ENCODE data around the gene DCBLD2.

DCBLD2 gene

GRCh38 chr3:98776140-98776493, 125.4 kb downstream of the DCBLD2 start:
- Histone ChIP-seq H3K27me3 (ENCODE audit: control insufficient read depth in 5 of 5, insufficient read depth in 4 of 5, low read length in 5 of 5) (no peaks in the 10 kb centered on the region), H3K4me3 (ENCODE audit: low read depth in 1 of 5, low read length in 5 of 5) (no peak overlapping the region), H3K9me3 (ENCODE audit: control insufficient read depth in 5 of 5, low read length in 5 of 5) (no peaks in the 10 kb centered on the region), H3K4me1 (ENCODE audit: control insufficient read depth in 5 of 5, insufficient read depth in 5 of 5, low read length in 5 of 5) (peaks cover 6 to 30% (median 27%) of the 10 kb centered on the region in 5 donors), H3K36me3 (ENCODE audit: control insufficient read depth in 5 of 5, insufficient read depth in 5 of 5, low read length in 5 of 5) (peaks cover 0 to 6% (median 2%) of the 10 kb centered on the region in 5 donors), H3K9ac (ENCODE audit: low read length in 5 of 5) (no peak overlapping the region), H3K27ac (ENCODE audit: low read depth, low read length) (no peak overlapping the region)

- H3K9me3 ChIP-seq (ENCODE audit: control insufficient read depth in 5 of 5, low read length in 5 of 5), result no peaks in the 10 kb centered on the region
- no peak overlapping the region for H3K4me3 ChIP-seq (ENCODE audit: low read depth in 1 of 5, low read length in 5 of 5)
- H3K27ac ChIP-seq (ENCODE audit: low read depth, low read length), result no peak overlapping the region
- H3K4me1 ChIP-seq (ENCODE audit: control insufficient read depth in 5 of 5, insufficient read depth in 5 of 5, low read length in 5 of 5), result peaks cover 6 to 30% (median 27%) of the 10 kb centered on the region in 5 donors
- H3K9ac ChIP-seq (ENCODE audit: low read length in 5 of 5), result no peak overlapping the region
- H3K36me3 ChIP-seq (ENCODE audit: control insufficient read depth in 5 of 5, insufficient read depth in 5 of 5, low read length in 5 of 5), result peaks cover 0 to 6% (median 2%) of the 10 kb centered on the region in 5 donors
- H3K27me3 ChIP-seq (ENCODE audit: control insufficient read depth in 5 of 5, insufficient read depth in 4 of 5, low read length in 5 of 5), result no peaks in the 10 kb centered on the region
Observed at GRCh38 chr3:98775459-98776139, 125.9 kb downstream of the DCBLD2 start.

GRCh38 chr3:98772022-98772421, 129.5 kb downstream of the DCBLD2 start:
- H3K4me3 ChIP-seq (ENCODE audit: low read depth in 1 of 5, low read length in 5 of 5), result no peak overlapping the region

GRCh38 chr3:98770261-98771039, 131.0 kb downstream of the DCBLD2 start:
- peaks cover 0 to 28% (median 7%) of the 10 kb centered on the region in 5 donors for H3K4me1 ChIP-seq (ENCODE audit: control insufficient read depth in 5 of 5, insufficient read depth in 5 of 5, low read length in 5 of 5)
- no peak overlapping the region for H3K9ac ChIP-seq (ENCODE audit: low read length in 5 of 5)
- peaks cover 0 to 4% (median 2%) of the 10 kb centered on the region in 5 donors for H3K36me3 ChIP-seq (ENCODE audit: control insufficient read depth in 5 of 5, insufficient read depth in 5 of 5, low read length in 5 of 5)
- H3K4me3 ChIP-seq (ENCODE audit: low read depth in 1 of 5, low read length in 5 of 5), result no peak overlapping the region
- H3K9me3 ChIP-seq (ENCODE audit: control insufficient read depth in 5 of 5, low read length in 5 of 5), result no peaks in the 10 kb centered on the region
- H3K27me3 ChIP-seq (ENCODE audit: control insufficient read depth in 5 of 5, insufficient read depth in 4 of 5, low read length in 5 of 5), result no peaks in the 10 kb centered on the region
- H3K27ac ChIP-seq (ENCODE audit: low read depth, low read length), result no peak overlapping the region

More at GRCh38 chr3:98772022-98772421, 129.5 kb downstream of the DCBLD2 start:
- peaks cover 0 to 6% (median 2%) of the 10 kb centered on the region in 5 donors for H3K36me3 ChIP-seq (ENCODE audit: control insufficient read depth in 5 of 5, insufficient read depth in 5 of 5, low read length in 5 of 5)
- no peaks in the 10 kb centered on the region for H3K9me3 ChIP-seq (ENCODE audit: control insufficient read depth in 5 of 5, low read length in 5 of 5)
- no peaks in the 10 kb centered on the region for H3K27me3 ChIP-seq (ENCODE audit: control insufficient read depth in 5 of 5, insufficient read depth in 4 of 5, low read length in 5 of 5)
- H3K9ac ChIP-seq (ENCODE audit: low read length in 5 of 5), result no peak overlapping the region
- H3K4me1 ChIP-seq (ENCODE audit: control insufficient read depth in 5 of 5, insufficient read depth in 5 of 5, low read length in 5 of 5), result peaks cover 0 to 19% (median 7%) of the 10 kb centered on the region in 5 donors
- H3K27ac ChIP-seq (ENCODE audit: low read depth, low read length), result no peak overlapping the region

- Histone ChIP-seq H3K4me3 (ENCODE audit: low read depth in 1 of 5, low read length in 5 of 5) (no peak overlapping the region), H3K27ac (ENCODE audit: low read depth, low read length) (no peak overlapping the region), H3K36me3 (ENCODE audit: control insufficient read depth in 5 of 5, insufficient read depth in 5 of 5, low read length in 5 of 5) (peaks cover 0 to 3% (median 2%) of the 10 kb centered on the region in 5 donors), H3K9me3 (ENCODE audit: control insufficient read depth in 5 of 5, low read length in 5 of 5) (no peaks in the 10 kb centered on the region), H3K27me3 (ENCODE audit: control insufficient read depth in 5 of 5, insufficient read depth in 4 of 5, low read length in 5 of 5) (no peaks in the 10 kb centered on the region), H3K9ac (ENCODE audit: low read length in 5 of 5) (no peak overlapping the region), H3K4me1 (ENCODE audit: control insufficient read depth in 5 of 5, insufficient read depth in 5 of 5, low read length in 5 of 5) (peaks cover 0 to 38% (median 14%) of the 10 kb centered on the region in 5 donors)
Observed at GRCh38 chr3:98769448-98769847, 132.0 kb downstream of the DCBLD2 start.

- H3K4me1 ChIP-seq (ENCODE audit: control insufficient read depth in 5 of 5, insufficient read depth in 5 of 5, low read length in 5 of 5), result peaks cover 0 to 43% (median 19%) of the 10 kb centered on the region in 5 donors
- H3K9me3 ChIP-seq (ENCODE audit: control insufficient read depth in 5 of 5, low read length in 5 of 5), result no peaks in the 10 kb centered on the region
- H3K36me3 ChIP-seq (ENCODE audit: control insufficient read depth in 5 of 5, insufficient read depth in 5 of 5, low read length in 5 of 5), result peaks cover 0 to 3% (median under 1%) of the 10 kb centered on the region in 5 donors
- no peak overlapping the region for H3K9ac ChIP-seq (ENCODE audit: low read length in 5 of 5)
- H3K27ac ChIP-seq (ENCODE audit: low read depth, low read length), result no peak overlapping the region
- H3K4me3 ChIP-seq (ENCODE audit: low read depth in 1 of 5, low read length in 5 of 5), result no peak overlapping the region
- H3K27me3 ChIP-seq (ENCODE audit: control insufficient read depth in 5 of 5, insufficient read depth in 4 of 5, low read length in 5 of 5), result no peaks in the 10 kb centered on the region
Observed at GRCh38 chr3:98768961-98769360, 132.5 kb downstream of the DCBLD2 start.

- H3K4me1 ChIP-seq (ENCODE audit: control insufficient read depth in 5 of 5, insufficient read depth in 5 of 5, low read length in 5 of 5), result peaks cover 12 to 60% (median 29%) of the 10 kb centered on the region in 5 donors
- no peaks in the 10 kb centered on the region for H3K36me3 ChIP-seq (ENCODE audit: control insufficient read depth in 5 of 5, insufficient read depth in 5 of 5, low read length in 5 of 5)
Observed at GRCh38 chr3:98766924-98767323, 134.6 kb downstream of the DCBLD2 start.

GRCh38 chr3:98765721-98766120, 135.8 kb downstream of the DCBLD2 start:
- Histone ChIP-seq H3K4me1 (ENCODE audit: control insufficient read depth in 5 of 5, insufficient read depth in 5 of 5, low read length in 5 of 5) (peaks cover 12 to 66% (median 28%) of the 10 kb centered on the region in 5 donors), H3K27ac (ENCODE audit: low read depth, low read length) (peak overlapping the region; percentile 22)

More at GRCh38 chr3:98766924-98767323, 134.6 kb downstream of the DCBLD2 start:
- Histone ChIP-seq H3K9me3 (ENCODE audit: control insufficient read depth in 5 of 5, low read length in 5 of 5) (no peaks in the 10 kb centered on the region), H3K27me3 (ENCODE audit: control insufficient read depth in 5 of 5, insufficient read depth in 4 of 5, low read length in 5 of 5) (no peaks in the 10 kb centered on the region), H3K9ac (ENCODE audit: low read length in 5 of 5) (no peak overlapping the region), H3K27ac (ENCODE audit: low read depth, low read length) (no peak overlapping the region), H3K4me3 (ENCODE audit: low read depth in 1 of 5, low read length in 5 of 5) (no peak overlapping the region)

GRCh38 chr3:98764472-98764884, 137.0 kb downstream of the DCBLD2 start:
- peak overlapping the region in 1 of 5 donors; percentile 28 for H3K4me3 ChIP-seq (ENCODE audit: low read depth in 1 of 5, low read length in 5 of 5)
- H3K4me1 ChIP-seq (ENCODE audit: control insufficient read depth in 5 of 5, insufficient read depth in 5 of 5, low read length in 5 of 5), result peaks cover 12 to 67% (median 31%) of the 10 kb centered on the region in 5 donors
- H3K9ac ChIP-seq (ENCODE audit: low read length in 5 of 5), result peak overlapping the region in 1 of 5 donors; percentile 12
- no peaks in the 10 kb centered on the region for H3K36me3 ChIP-seq (ENCODE audit: control insufficient read depth in 5 of 5, insufficient read depth in 5 of 5, low read length in 5 of 5)
- H3K27ac ChIP-seq (ENCODE audit: low read depth, low read length), result peak overlapping the region; percentile 67
- H3K9me3 ChIP-seq (ENCODE audit: control insufficient read depth in 5 of 5, low read length in 5 of 5), result no peaks in the 10 kb centered on the region
- H3K27me3 ChIP-seq (ENCODE audit: control insufficient read depth in 5 of 5, insufficient read depth in 4 of 5, low read length in 5 of 5), result no peaks in the 10 kb centered on the region

More at GRCh38 chr3:98765721-98766120, 135.8 kb downstream of the DCBLD2 start:
- Histone ChIP-seq H3K36me3 (ENCODE audit: control insufficient read depth in 5 of 5, insufficient read depth in 5 of 5, low read length in 5 of 5) (no peaks in the 10 kb centered on the region), H3K9ac (ENCODE audit: low read length in 5 of 5) (no peak overlapping the region), H3K4me3 (ENCODE audit: low read depth in 1 of 5, low read length in 5 of 5) (no peak overlapping the region), H3K27me3 (ENCODE audit: control insufficient read depth in 5 of 5, insufficient read depth in 4 of 5, low read length in 5 of 5) (no peaks in the 10 kb centered on the region), H3K9me3 (ENCODE audit: control insufficient read depth in 5 of 5, low read length in 5 of 5) (no peaks in the 10 kb centered on the region)
